Smooth muscle cell of the umbilical artery (primary cell): Measurements from ENCODE around the gene NT5C2. TPM values are rescaled to one million over a fixed set of nuclear protein-coding genes. Genes with fewer than 3 reads are reported as not detected.

ENCODE experiments used
- total RNA-seq: library from RNA; depleted of rRNA; stranded (reverse); fragments of >200 nt; gene quantifications from 2 replicates; pipeline ENCODE4 v1.2.3, GENCODE V29; 2014

The NT5C2 gene
- 48.7 and 70.2 TPM in 2 replicates for total RNA-seq

GRCh38 chr10:103193107-103193819, at the start of gene NT5C2:
Gene NT5C2, minus strand, starts transcription at chr10:103193272. Its CDS starts 18,314 bp downstream, at chr10:103174958.

Other genes starting within 250 kb of the NT5C2 start
- gene RPEL1, start 52.6 kb upstream of the NT5C2 start, total RNA-seq = 0.09 TPM in 1 of 2 replicates, not detected in the other
- 0.30 and 2.5 TPM in 2 replicates for gene INA, start 83.9 kb upstream of the NT5C2 start, total RNA-seq
- gene PCGF6, start 157.9 kb upstream of the NT5C2 start, total RNA-seq = 8.9 and 10.2 TPM in 2 replicates
- 3.9 and 4.8 TPM in 2 replicates for gene TAF5, start 174.7 kb upstream of the NT5C2 start, total RNA-seq
- gene ATP5MK, start 203.2 kb upstream of the NT5C2 start, total RNA-seq = 115 and 210 TPM in 2 replicates
- 29.7 and 63.7 TPM in 2 replicates for gene PDCD11, start 203.4 kb upstream of the NT5C2 start, total RNA-seq